GM21619 (cell line): ENCODE data around the gene C22orf31.
"Not testable (repeated sequence)": the region's sequence is repeated elsewhere in the genome, so short reads cannot be mapped to it uniquely, and the experiment has no call there.

ENCODE experiments used
- ATAC-seq: cut with Tn5 transposase; IDR thresholded peaks from one replicate; pipeline ENCODE4 v1.9.1; 2021; ENCODE audit not compliant: unreplicated experiment

Gene C22orf31

DNA sequence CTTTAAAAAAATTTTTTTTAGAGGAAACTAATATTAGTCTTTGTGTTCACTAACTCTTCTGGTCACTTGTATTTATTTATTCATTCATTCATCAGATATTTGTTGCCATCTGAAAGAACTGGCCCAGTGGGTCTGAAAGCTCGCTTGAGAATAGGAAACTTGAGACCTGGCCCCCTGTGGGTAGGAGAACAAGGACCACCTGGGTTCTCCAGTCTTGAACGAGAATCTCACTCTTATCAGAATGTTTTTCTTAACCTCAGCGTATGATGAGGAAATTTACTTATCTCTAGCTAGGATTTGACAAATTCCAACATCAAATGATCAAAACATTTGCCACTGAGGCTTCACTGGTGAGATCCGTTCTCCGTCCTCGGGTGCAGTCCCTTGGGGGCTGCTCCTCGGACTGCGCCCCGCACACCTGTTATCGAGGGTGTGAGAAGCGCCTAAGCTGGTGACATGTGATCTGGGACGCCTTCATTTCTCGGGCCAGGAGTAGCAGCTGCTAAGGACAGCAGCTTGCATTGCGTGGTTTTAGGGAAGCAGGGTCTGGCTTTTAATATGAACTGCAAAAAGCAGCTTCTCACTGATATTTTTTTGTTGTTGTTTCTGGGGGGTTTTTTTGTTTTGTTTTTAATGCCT, 6.3 kb downstream of the C22orf31 start:
- ATAC-seq, result no peak

GRCh38 chr22:29054251-29054767, 7.3 kb downstream of the C22orf31 start:
- no peak for ATAC-seq

GRCh38 chr22:29053048-29053702, 8.5 kb downstream of the C22orf31 start:
- ATAC-seq, result no peak

DNA sequence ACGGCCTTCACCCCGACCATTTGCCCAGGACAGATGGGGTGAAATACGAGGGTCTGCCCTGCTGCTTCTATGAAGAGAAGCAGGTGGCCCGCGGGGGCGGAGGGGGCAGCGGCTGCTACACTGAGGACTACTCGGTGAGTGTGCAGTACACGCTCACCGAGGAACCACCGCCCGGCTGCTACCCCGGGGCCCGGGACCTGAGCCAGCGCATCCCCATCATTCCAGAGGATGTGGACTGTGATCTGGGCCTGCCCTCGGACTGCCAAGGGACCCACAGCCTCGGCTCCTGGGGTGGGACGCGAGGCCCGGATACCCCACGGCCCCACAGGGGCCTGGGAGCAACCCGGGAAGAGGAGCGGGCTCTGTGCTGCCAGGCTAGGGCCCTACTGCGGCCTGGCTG, 11.2 kb downstream of the C22orf31 start:
- no peak for ATAC-seq

DNA sequence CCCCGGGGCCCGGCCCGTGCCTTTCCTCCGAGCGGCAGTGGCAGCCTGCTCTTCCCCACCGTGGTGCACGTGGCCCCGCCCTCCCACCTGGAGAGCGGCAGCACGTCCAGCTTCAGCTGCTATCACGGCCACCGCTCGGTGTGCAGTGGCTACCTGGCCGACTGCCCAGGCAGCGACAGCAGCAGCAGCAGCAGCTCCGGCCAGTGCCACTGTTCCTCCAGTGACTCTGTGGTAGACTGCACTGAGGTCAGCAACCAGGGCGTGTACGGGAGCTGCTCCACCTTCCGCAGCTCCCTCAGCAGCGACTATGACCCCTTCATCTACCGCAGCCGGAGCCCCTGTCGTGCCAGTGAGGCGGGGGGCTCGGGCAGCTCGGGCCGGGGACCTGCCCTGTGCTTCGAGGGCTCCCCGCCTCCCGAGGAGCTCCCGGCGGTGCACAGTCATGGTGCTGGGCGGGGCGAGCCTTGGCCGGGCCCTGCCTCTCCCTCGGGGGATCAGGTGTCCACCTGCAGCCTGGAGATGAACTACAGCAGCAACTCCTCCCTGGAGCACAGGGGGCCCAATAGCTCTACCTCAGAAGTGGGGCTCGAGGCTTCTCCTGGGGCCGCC, 11.9 kb downstream of the C22orf31 start:
- ATAC-seq, result no peak

GRCh38 chr22:29048822-29049654, 12.6 kb downstream of the C22orf31 start:
- ATAC-seq, result no peak

- ATAC-seq, result no peak
These were observed 16.9 kb downstream of the C22orf31 start for GRCh38 chr22:29044657-29045176.

GRCh38 chr22:29043906-29044575, 17.6 kb downstream of the C22orf31 start:
- ATAC-seq, result no peak

- ATAC-seq, result no peak
These were observed 20.2 kb downstream of the C22orf31 start for GRCh38 chr22:29041408-29041807.

DNA sequence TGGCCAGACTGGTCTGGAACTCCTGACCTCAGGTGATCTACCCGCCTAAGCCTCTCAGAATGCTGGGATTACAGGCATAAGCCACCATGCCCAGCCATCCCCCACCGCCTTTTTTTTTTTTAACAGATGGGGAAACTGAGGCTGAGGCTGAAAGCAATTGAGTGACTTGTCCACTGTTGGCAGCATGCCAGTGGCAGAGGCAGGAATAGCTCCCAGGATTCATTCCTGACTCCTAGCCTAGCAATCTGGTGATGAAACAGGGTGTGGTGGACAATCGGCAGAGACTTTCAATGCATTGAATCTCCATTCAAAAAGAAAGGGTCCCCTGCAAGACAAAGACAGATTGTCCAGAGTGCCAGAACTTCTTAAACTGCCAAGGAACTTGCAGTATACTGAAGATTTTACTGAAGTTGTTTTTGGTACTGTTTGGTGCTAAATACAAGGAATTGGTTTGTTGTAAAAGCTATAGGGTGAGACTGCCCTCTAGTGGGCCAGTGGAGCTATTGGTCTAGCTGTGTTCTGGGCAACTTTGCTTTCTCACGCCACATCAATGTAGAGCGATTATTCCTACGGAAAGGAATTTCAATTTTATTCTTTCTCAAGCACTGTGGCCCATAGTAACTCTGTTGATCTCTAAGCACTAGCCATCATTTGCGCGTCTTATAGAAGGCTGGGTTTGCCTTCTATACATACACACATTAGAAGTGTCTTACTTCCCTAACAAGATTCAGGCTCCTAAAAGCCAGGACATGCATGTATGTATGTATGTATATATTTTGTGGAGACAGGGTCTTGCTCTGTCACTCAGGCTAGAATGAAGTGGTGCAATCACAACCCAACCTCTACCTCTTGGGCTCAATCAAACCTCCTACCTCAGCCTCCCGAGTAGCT, 21.0 kb downstream of the C22orf31 start:
- no peak for ATAC-seq

GRCh38 chr22:29039684-29040083, 21.9 kb downstream of the C22orf31 start:
- not testable (repeated sequence) for ATAC-seq

DNA sequence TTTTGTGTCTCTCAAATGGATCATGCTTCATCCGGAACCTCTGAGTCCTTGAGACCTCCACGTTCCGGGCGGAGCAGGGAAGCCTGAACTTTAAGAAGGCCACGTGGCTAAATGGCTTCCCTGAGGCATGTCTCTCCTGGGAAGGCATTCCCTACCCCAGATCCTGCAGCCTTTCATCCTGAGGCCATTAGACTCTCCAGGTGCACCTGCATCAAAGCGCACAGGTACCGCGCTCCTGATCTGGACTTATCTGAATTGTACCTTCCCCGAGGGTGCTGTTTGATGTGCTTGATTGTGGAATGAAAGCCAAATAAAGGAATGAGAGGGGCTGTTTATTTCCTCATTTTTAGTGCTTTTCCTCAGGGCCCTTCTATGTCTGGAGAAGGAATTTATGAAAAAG, 22.5 kb downstream of the C22orf31 start:
- no peak for ATAC-seq

GRCh38 chr22:29037340-29037932, 24.2 kb downstream of the C22orf31 start:
- no peak for ATAC-seq

GRCh38 chr22:29032584-29032983, 29.0 kb downstream of the C22orf31 start:
- ATAC-seq, result no peak

DNA sequence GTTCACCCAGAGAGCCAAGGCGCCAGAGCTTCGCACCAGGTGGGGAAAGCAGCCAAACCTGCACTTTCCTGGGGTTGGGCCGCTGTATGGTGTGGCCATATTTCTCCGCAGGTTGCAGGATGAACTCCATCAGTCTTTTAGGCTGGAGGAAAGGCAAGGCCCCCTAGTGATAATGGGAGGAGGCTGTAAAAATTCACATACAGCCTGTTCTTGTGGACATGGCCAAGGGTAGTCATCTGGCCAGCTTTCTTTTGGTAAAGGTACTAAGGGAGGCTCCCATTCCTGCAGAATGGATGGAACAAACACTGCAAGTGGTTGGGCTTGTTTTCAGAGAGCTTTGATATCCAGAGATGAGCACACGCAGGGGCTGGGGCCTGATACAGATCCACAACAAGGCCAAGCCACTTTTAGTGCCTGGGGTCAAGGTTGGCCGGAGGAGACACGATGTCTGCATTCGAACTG, 29.6 kb downstream of the C22orf31 start:
- no peak for ATAC-seq

GRCh38 chr22:29031227-29032011, 30.2 kb downstream of the C22orf31 start:
- no peak for ATAC-seq

DNA sequence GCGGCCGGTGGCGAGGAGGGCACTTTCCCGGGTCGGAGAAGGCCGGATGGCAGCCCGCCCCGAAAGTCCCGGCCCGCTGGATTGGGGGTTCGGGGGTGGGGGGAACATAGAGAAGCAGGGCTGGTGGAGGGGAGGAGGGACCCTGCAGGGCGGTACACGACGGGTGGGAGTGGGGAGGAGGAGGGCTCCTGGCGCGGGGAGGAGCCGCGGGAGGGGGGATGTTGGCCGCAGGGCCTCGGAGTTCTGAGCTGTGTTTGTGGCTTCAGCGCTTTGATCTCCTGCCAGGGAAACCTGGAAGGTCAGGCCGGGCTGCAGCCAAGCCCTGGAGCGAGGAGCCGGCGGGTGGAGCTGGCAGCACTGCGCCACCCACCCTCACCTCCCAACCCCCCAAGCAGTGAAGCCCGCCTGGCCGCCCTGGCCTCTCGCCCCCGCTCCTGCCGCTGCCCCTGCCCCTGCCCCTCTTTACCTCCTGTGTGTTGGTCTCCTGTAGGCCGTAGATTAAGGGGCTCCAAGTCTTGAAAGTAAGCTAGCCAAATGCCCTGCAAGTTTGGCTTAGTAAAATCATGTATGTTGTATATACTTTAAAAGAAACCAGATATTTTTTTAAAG, 30.9 kb downstream of the C22orf31 start:
- no peak for ATAC-seq
